Dendritic cell treated with granulocyte-macrophage colony-stimulating factor and Interleukin-4, amounts not matched to agents 40 ng/mL and 50 ng/mL, for 4 days (primary cell): Measurements from ENCODE around the gene TMEM266.

Source experiments
- H3K27ac Mint-ChIP-seq: one replicate; pipeline ENCODE4 v1.8.0; 2022; ENCODE audit warnings: mild to moderate bottlenecking, mixed read lengths
- H3K27me3 Mint-ChIP-seq: one replicate; pipeline ENCODE4 v1.8.0; 2022; ENCODE audit warnings: mild to moderate bottlenecking, mixed read lengths
- H3K36me3 Mint-ChIP-seq: one replicate; pipeline ENCODE4 v1.8.0; 2022; ENCODE audit warnings: low read depth, mixed read lengths
- H3K4me1 Mint-ChIP-seq: one replicate; pipeline ENCODE4 v1.8.0; 2022; ENCODE audit warnings: low read depth, mixed read lengths
- H3K4me3 Mint-ChIP-seq: one replicate; pipeline ENCODE4 v1.8.0; 2022; ENCODE audit warnings: mild to moderate bottlenecking, moderate library complexity, mixed read lengths
- H3K9me3 Mint-ChIP-seq: one replicate; pipeline ENCODE4 v1.8.0; 2022; ENCODE audit warnings: mixed read lengths
- intact Hi-C: fragments of 100-400 bp; cut with micrococcal nuclease; formaldehyde crosslinking; loops from one replicate; pipeline ENCODE4 v1.15.0; 2022

TMEM266 gene

GRCh38 chr15:76151599-76151974 lies 91.8 kb downstream of the TMEM266 start:
- intact Hi-C loops: no loop called here
- Mint-ChIP-seq H3K27ac (peak overlapping the region; percentile 28), H3K27me3 (peaks cover 6% of the 10 kb centered on the region), H3K9me3 (no peaks in the 10 kb centered on the region), H3K4me3 (no peak overlapping the region), H3K4me1 (peaks cover 33% of the 10 kb centered on the region), H3K36me3 (no peaks in the 10 kb centered on the region)

GRCh38 chr15:76152197-76152596 lies 92.4 kb downstream of the TMEM266 start:
- Mint-ChIP-seq H3K9me3 (no peaks in the 10 kb centered on the region), H3K4me1 (peaks cover 29% of the 10 kb centered on the region), H3K27ac (no peak overlapping the region), H3K27me3 (peaks cover 5% of the 10 kb centered on the region), H3K36me3 (no peaks in the 10 kb centered on the region), H3K4me3 (no peak overlapping the region)
- intact Hi-C loops: no loop called here

- H3K4me3 Mint-ChIP-seq: no peak overlapping the region
- no peaks in the 10 kb centered on the region for H3K36me3 Mint-ChIP-seq
- H3K27ac Mint-ChIP-seq: peak overlapping the region; percentile 2
- H3K9me3 Mint-ChIP-seq: no peaks in the 10 kb centered on the region
- intact Hi-C loops: no loop called here
- H3K27me3 Mint-ChIP-seq: peaks cover 2% of the 10 kb centered on the region
- H3K4me1 Mint-ChIP-seq: peaks cover 23% of the 10 kb centered on the region
Observed at GRCh38 chr15:76153241-76154197, 93.7 kb downstream of the TMEM266 start.

- no peaks in the 10 kb centered on the region for H3K36me3 Mint-ChIP-seq
- no peak overlapping the region for H3K4me3 Mint-ChIP-seq
- H3K27ac Mint-ChIP-seq: no peak overlapping the region
- H3K4me1 Mint-ChIP-seq: peaks cover 16% of the 10 kb centered on the region
- intact Hi-C loops: no loop called here
- H3K27me3 Mint-ChIP-seq: peaks cover 4% of the 10 kb centered on the region
- H3K9me3 Mint-ChIP-seq: no peaks in the 10 kb centered on the region
Observed at GRCh38 chr15:76155731-76156130, 95.9 kb downstream of the TMEM266 start.

- H3K27ac Mint-ChIP-seq: no peak overlapping the region
- no peaks in the 10 kb centered on the region for H3K36me3 Mint-ChIP-seq
- no peak overlapping the region for H3K4me3 Mint-ChIP-seq
- H3K27me3 Mint-ChIP-seq: peaks cover 4% of the 10 kb centered on the region
- intact Hi-C loops: no loop called here
- H3K9me3 Mint-ChIP-seq: no peaks in the 10 kb centered on the region
- peaks cover 11% of the 10 kb centered on the region for H3K4me1 Mint-ChIP-seq
Observed at GRCh38 chr15:76158226-76158625, 98.4 kb downstream of the TMEM266 start.

- Mint-ChIP-seq H3K27me3 (peaks cover 2% of the 10 kb centered on the region), H3K27ac (peak overlapping the region; percentile 14), H3K4me3 (no peak overlapping the region), H3K4me1 (peaks cover 17% of the 10 kb centered on the region), H3K36me3 (no peaks in the 10 kb centered on the region), H3K9me3 (no peaks in the 10 kb centered on the region)
- intact Hi-C loops: no loop called here
Observed at GRCh38 chr15:76158815-76159214, 99.0 kb downstream of the TMEM266 start.

- H3K27me3 Mint-ChIP-seq: peaks cover 2% of the 10 kb centered on the region
- intact Hi-C loops: no loop called here
- H3K9me3 Mint-ChIP-seq: no peaks in the 10 kb centered on the region
- peaks cover 20% of the 10 kb centered on the region for H3K4me1 Mint-ChIP-seq
- H3K27ac Mint-ChIP-seq: peak overlapping the region; percentile 14
- H3K4me3 Mint-ChIP-seq: no peak overlapping the region
- no peaks in the 10 kb centered on the region for H3K36me3 Mint-ChIP-seq
Observed at GRCh38 chr15:76159282-76159681, 99.5 kb downstream of the TMEM266 start.

- peak overlapping the region; percentile 63 for H3K27ac Mint-ChIP-seq
- peaks cover 2% of the 10 kb centered on the region for H3K27me3 Mint-ChIP-seq
- no peaks in the 10 kb centered on the region for H3K36me3 Mint-ChIP-seq
- intact Hi-C loops: no loop called here
- H3K4me1 Mint-ChIP-seq: peaks cover 24% of the 10 kb centered on the region
- H3K4me3 Mint-ChIP-seq: no peak overlapping the region
- H3K9me3 Mint-ChIP-seq: no peaks in the 10 kb centered on the region
Observed at GRCh38 chr15:76160426-76161152, 100.8 kb downstream of the TMEM266 start.

GRCh38 chr15:76161153-76162035 lies 101.6 kb downstream of the TMEM266 start:
- H3K4me1 Mint-ChIP-seq: peaks cover 25% of the 10 kb centered on the region
- intact Hi-C loops: no loop called here
- H3K27ac Mint-ChIP-seq: peak overlapping the region; percentile 78
- no peaks in the 10 kb centered on the region for H3K36me3 Mint-ChIP-seq
- no peak overlapping the region for H3K4me3 Mint-ChIP-seq
- H3K9me3 Mint-ChIP-seq: no peaks in the 10 kb centered on the region
- peaks cover 2% of the 10 kb centered on the region for H3K27me3 Mint-ChIP-seq

GRCh38 chr15:76162036-76162398 lies 102.2 kb downstream of the TMEM266 start:
- Mint-ChIP-seq H3K27ac (peak overlapping the region; percentile 78), H3K4me1 (peaks cover 30% of the 10 kb centered on the region), H3K27me3 (peaks cover 2% of the 10 kb centered on the region), H3K36me3 (no peaks in the 10 kb centered on the region), H3K4me3 (no peak overlapping the region), H3K9me3 (no peaks in the 10 kb centered on the region)
- intact Hi-C loops: no loop called here

GRCh38 chr15:76162784-76163456 lies 103.1 kb downstream of the TMEM266 start:
- intact Hi-C loops: no loop called here
- Mint-ChIP-seq H3K27ac (peak overlapping the region; percentile 78), H3K4me3 (no peak overlapping the region), H3K36me3 (no peaks in the 10 kb centered on the region), H3K4me1 (peaks cover 30% of the 10 kb centered on the region), H3K27me3 (peaks cover 2% of the 10 kb centered on the region), H3K9me3 (no peaks in the 10 kb centered on the region)

GRCh38 chr15:76163457-76164295 lies 103.9 kb downstream of the TMEM266 start:
- H3K4me3 Mint-ChIP-seq: no peak overlapping the region
- peaks cover 2% of the 10 kb centered on the region for H3K27me3 Mint-ChIP-seq
- H3K4me1 Mint-ChIP-seq: peaks cover 38% of the 10 kb centered on the region
- H3K27ac Mint-ChIP-seq: peak overlapping the region; percentile 78
- H3K36me3 Mint-ChIP-seq: no peaks in the 10 kb centered on the region
- intact Hi-C loops: no loop called here
- H3K9me3 Mint-ChIP-seq: no peaks in the 10 kb centered on the region
